ENCODE results near the gene WDR27.

Gene WDR27

GRCh38 chr6:169411722-169412121 is 290.1 kb downstream of the WDR27 start:
- no peak for DNase-seq

- DNase-seq = no peak
Measured at GRCh38 chr6:169411296-169411695, 290.5 kb downstream of the WDR27 start.

GRCh38 chr6:169409742-169410312 is 292.0 kb downstream of the WDR27 start:
- no peak for DNase-seq

GRCh38 chr6:169407325-169407724 is 294.5 kb downstream of the WDR27 start:
- DNase-seq = no peak
